Placental pericyte (primary cell): ENCODE measurements around the gene ATN1. TPM values are rescaled to one million over a fixed set of nuclear protein-coding genes. Genes with fewer than 3 reads are reported as not detected.

Experiments used
- small RNA-seq: library from RNA; depleted of rRNA; stranded (forward); fragments of <200 nt; gene quantifications from one replicate; pipeline ENCODE3, GENCODE V24; 2012; ENCODE audit warnings: low replicate concordance
- total RNA-seq: library from RNA; depleted of rRNA; stranded (reverse); fragments of >200 nt; gene quantifications from 2 replicates; pipeline ENCODE4 v1.2.3, GENCODE V29; 2012

The ATN1 gene, protein sequence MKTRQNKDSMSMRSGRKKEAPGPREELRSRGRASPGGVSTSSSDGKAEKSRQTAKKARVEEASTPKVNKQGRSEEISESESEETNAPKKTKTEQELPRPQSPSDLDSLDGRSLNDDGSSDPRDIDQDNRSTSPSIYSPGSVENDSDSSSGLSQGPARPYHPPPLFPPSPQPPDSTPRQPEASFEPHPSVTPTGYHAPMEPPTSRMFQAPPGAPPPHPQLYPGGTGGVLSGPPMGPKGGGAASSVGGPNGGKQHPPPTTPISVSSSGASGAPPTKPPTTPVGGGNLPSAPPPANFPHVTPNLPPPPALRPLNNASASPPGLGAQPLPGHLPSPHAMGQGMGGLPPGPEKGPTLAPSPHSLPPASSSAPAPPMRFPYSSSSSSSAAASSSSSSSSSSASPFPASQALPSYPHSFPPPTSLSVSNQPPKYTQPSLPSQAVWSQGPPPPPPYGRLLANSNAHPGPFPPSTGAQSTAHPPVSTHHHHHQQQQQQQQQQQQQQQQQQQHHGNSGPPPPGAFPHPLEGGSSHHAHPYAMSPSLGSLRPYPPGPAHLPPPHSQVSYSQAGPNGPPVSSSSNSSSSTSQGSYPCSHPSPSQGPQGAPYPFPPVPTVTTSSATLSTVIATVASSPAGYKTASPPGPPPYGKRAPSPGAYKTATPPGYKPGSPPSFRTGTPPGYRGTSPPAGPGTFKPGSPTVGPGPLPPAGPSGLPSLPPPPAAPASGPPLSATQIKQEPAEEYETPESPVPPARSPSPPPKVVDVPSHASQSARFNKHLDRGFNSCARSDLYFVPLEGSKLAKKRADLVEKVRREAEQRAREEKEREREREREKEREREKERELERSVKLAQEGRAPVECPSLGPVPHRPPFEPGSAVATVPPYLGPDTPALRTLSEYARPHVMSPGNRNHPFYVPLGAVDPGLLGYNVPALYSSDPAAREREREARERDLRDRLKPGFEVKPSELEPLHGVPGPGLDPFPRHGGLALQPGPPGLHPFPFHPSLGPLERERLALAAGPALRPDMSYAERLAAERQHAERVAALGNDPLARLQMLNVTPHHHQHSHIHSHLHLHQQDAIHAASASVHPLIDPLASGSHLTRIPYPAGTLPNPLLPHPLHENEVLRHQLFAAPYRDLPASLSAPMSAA (N-terminal part only)
- 15.6 and 17.9 TPM in 2 replicates for total RNA-seq

DNA sequence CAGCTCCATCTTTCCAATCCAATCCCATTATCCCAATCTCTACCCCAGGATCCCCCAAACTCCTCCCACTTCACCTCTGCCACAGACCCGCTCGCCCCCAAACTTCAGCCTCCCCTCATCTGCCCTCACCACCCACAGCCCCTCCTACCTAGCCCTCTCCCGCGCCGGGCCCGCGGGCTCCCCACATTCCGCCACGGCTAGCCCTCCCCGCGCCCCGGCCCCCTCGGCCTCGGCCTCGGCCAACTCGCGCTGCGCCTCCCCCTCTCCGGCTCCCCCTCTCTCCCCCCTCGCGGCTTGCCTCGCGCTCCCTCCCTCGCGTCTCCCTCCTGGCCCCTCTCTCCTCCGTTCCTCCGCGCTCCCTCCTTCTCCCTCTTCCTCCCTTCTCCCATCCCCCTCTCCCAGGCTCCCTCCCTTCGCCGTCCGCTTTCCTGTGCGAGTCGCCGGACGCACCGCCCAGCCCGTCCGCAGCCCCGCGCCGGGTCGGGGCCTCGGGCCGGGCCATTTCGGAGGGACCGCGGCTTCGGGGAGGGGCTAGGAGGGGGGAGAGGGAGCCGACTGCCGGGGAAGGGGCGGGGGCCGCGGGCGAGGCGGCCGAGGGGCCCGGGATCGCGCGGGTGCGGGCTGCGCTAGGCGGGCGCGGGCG lies at the start of gene ATN1:
TSS of gene ATN1 (plus strand) at position 581 of the 643 bp plus-strand sequence. CDS start 6,043 bp downstream, outside the sequence.

DNA sequence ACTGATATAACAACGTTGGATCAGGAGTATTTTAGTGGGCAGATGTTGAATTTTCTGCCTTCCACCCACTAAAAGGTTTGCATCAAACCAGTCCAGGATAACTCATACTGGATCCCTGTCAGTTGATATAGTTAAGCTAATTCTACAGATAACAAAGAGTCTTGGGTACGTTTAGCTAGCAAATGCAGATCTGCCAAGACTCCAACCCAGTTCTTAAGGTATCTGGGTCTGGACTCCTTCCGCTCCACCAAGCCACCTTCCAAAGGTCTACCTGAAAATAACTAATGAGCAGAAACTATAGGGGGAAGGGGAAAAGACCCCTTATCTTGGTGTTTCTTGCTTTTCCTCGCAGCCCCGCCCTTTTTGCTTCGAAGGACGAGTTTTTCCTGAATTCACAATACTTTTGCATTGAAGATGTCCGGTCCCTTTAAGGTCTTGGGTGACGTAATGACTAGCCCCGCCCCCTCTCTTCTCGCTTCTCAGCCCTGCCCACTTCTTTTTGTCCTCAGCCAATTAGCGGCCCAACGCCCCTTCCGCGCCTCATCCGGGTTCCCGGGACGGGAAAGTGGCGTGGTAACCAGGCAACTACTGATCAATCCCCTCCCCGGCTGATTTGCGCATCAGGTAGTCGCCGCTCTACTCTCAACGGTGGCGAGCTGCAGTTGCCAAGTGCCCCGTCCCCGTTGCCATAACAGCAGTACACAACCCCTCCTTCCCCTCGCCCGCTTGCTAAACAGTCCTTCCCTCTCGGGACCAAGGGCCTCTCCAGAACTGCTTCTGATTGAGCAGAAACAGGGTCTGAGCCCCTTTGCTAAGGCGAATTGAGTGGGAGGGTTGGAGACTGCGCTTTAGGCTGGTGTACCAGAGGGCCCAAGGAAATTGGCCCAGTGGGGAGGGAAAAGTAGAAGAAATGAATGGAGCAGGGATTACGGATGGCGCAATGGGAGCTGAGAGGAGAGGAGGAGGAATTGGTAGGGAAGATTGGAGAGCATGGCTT lies 23.2 kb upstream of the ATN1 start, which contains the start of gene LRRC23:
TSS of gene LRRC23 (plus strand) at position 543 of the 997 bp plus-strand sequence. CDS start 812 bp downstream, outside the sequence.

DNA sequence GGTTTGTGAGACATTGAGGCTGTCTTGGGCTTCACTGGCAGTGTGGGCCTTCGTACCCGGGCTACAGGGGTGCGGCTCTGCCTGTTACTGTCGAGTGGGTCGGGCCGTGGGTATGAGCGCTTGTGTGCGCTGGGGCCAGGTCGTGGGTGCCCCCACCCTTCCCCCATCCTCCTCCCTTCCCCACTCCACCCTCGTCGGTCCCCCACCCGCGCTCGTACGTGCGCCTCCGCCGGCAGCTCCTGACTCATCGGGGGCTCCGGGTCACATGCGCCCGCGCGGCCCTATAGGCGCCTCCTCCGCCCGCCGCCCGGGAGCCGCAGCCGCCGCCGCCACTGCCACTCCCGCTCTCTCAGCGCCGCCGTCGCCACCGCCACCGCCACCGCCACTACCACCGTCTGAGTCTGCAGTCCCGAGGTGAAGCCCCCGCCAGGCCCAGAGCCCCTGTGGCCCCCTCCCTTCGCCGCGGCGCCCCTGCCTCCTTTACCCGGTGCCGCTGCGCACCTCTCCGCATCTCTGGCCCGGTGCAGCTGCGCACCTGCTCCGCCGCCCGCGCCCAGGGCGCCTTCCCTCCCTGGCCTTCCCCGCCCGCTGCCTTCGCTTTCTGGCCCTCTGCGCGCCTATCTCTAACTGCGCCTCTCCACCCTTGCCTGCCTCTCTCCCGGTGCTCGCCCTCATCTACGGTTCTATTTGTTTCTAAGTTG lies 13.4 kb upstream of the ATN1 start, which contains the start of gene ENO2:
TSS of gene ENO2 (plus strand) at position 335 of the 701 bp plus-strand sequence. CDS start 1,253 bp downstream, outside the sequence.

DNA sequence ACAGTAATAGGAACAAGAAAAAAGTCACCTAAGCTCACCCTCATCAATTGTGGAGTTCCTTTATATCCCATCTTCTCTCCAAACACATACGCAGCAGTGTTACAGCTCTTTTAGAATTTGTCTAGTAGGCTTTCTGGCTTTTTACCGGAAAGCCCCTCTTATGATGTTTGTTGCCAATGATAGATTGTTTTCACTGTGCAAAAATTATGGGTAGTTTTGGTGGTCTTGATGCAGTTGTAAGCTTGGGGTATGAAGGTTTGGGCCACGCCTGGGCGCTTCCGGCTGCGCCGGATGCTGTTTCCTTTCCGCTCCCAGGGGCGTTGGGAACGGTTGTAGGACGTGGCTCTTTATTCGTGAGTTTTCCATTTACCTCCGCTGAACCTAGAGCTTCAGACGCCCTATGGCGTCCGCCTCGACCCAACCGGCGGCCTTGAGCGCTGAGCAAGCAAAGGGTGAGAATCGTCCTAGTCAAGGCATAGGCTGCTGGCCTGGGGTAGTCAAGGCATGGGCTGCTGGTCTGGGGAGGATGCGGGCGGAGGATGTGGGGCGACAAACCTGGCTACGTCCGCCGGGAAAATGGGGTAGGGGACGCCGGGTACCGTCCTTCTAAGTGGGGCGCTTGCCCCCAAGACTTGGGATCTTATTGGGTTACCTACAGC lies 16.1 kb downstream of the ATN1 start, which contains the start of the genes C12orf57 and RNU7-1:
TSS of gene C12orf57 (plus strand) at position 301 of the 659 bp plus-strand sequence. CDS start at position 401, 100 bp downstream.
TSS of gene RNU7-1 (plus strand) at position 95 of the 659 bp plus-strand sequence.

DNA sequence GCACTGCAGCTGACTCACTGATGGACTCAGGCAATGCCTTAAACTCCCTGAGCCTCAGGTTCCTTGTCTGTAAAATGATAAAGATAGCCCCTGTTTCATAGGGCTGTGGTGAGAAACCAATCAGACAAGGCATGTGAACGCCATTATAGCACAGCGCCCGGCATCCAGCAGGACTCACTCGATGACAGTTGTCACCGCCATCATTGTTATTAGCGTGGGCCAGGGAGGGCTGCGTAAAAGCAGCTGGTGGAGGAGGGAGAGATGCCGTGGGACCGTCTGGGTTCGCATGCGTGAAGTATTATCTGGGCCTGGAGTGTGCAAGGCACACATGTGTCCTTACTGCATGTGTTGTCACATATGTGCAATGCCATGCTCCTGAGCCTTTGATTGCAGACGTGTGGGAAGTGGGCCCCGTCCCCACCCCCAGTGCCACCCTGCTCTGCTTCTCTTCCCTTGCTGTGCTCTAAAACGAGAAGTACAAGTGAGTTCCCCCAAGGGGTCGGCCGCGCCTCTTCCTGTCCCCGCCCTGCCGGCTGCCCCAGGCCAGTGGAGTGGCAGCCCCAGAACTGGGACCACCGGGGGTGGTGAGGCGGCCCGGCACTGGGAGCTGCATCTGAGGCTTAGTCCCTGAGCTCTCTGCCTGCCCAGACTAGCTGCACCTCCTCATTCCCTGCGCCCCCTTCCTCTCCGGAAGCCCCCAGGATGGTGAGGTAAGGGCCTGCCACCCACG lies 23.2 kb downstream of the ATN1 start, which contains the start of gene PTPN6:
TSS of gene PTPN6 (plus strand) at position 546 of the 730 bp plus-strand sequence. CDS start at position 703, 157 bp downstream.

Small RNAs within 50 kb of the gene (small RNA-seq; reads per million reads assigned to genes)
- gene MIR141 (2.4 reads per million, percentile 73 among the genes with 10 or more reads in this experiment), gene MIR200C (13.1 reads per million, percentile 95 among the genes with 10 or more reads in this experiment), gene RNU7-1 (not detected), gene SCARNA12 (5.6 reads per million, percentile 89 among the genes with 10 or more reads in this experiment)

Other genes starting within 250 kb of the ATN1 start
- gene ZNF384, start 238.6 kb upstream of the ATN1 start, total RNA-seq: 30.6 and 31.5 TPM in 2 replicates
- not detected in 2 replicates for gene PIANP, start 227.1 kb upstream of the ATN1 start, total RNA-seq
- gene COPS7A, start 203.9 kb upstream of the ATN1 start, total RNA-seq: 82.7 and 104 TPM in 2 replicates
- gene MLF2, start 174.8 kb upstream of the ATN1 start, total RNA-seq: 144 and 234 TPM in 2 replicates
- 113 and 199 TPM in 2 replicates for gene PTMS, start 161.6 kb upstream of the ATN1 start, total RNA-seq
- 0.22 and 0.29 TPM in 2 replicates for gene LAG3, start 155.4 kb upstream of the ATN1 start, total RNA-seq
- 0.57 and 1.1 TPM in 2 replicates for gene CD4, start 138.4 kb upstream of the ATN1 start, total RNA-seq
- gene GPR162, start 106.1 kb upstream of the ATN1 start, total RNA-seq: 1.1 TPM in 2 replicates
- 83.3 and 146 TPM in 2 replicates for gene P3H3, start 99.6 kb upstream of the ATN1 start, total RNA-seq
- gene GNB3, start 87.0 kb upstream of the ATN1 start, total RNA-seq: 2.0 and 6.2 TPM in 2 replicates
- 0.66 and 43.2 TPM in 2 replicates for gene CDCA3, start 76.7 kb upstream of the ATN1 start, total RNA-seq
- gene USP5, start 75.8 kb upstream of the ATN1 start, total RNA-seq: 64.3 and 117 TPM in 2 replicates
- 386 and 739 TPM in 2 replicates for gene TPI1, start 60.4 kb upstream of the ATN1 start, total RNA-seq
- gene SPSB2, start 54.7 kb upstream of the ATN1 start, total RNA-seq: 8.2 and 8.5 TPM in 2 replicates
- 3.4 and 14.0 TPM in 2 replicates for gene LRRC23, start 23.1 kb upstream of the ATN1 start, total RNA-seq
- gene ENO2, start 13.4 kb upstream of the ATN1 start, total RNA-seq: 8.2 and 9.4 TPM in 2 replicates
- not detected in 2 replicates for gene RNU7-1, start 15.9 kb downstream of the ATN1 start, total RNA-seq
- gene C12orf57, start 16.1 kb downstream of the ATN1 start, total RNA-seq: 69.3 and 175 TPM in 2 replicates
- 0.22 TPM in 1 of 2 replicates, not detected in the other for gene PTPN6, start 23.4 kb downstream of the ATN1 start, total RNA-seq
- gene PHB2, start 42.7 kb downstream of the ATN1 start, total RNA-seq: 186 and 248 TPM in 2 replicates
- 38.5 and 41.5 TPM in 2 replicates for gene EMG1, start 43.0 kb downstream of the ATN1 start, total RNA-seq
- 16.3 and 25.6 TPM in 2 replicates for gene LPCAT3, start 90.5 kb downstream of the ATN1 start, total RNA-seq
- gene C1S, start 132.8 kb downstream of the ATN1 start, total RNA-seq: 40.7 and 172 TPM in 2 replicates
- 23.2 and 300 TPM in 2 replicates for gene C1R, start 164.5 kb downstream of the ATN1 start, total RNA-seq
- gene C1RL, start 181.3 kb downstream of the ATN1 start, total RNA-seq: 15.0 and 34.6 TPM in 2 replicates
- not detected in 2 replicates for gene RBP5, start 200.9 kb downstream of the ATN1 start, total RNA-seq
- gene CLSTN3, start 202.4 kb downstream of the ATN1 start, total RNA-seq: 6.4 and 12.9 TPM in 2 replicates